Loucy (cell line): ENCODE data around the gene MTFR1L.

Experiments
- CTCF ChIP-seq: fragments of 200-600 bp; sonication (generic); conservative IDR thresholded peaks from 2 replicates; pipeline ENCODE4 v1.5.1; 2014; ENCODE audit warnings: mild to moderate bottlenecking, antibody characterized with exemption, low read length
- EZH2phosphoT487 ChIP-seq: fragments of 200-600 bp; IDR thresholded peaks from 2 replicates; pipeline ENCODE4 v1.6.1; 2018; ENCODE audit warnings: antibody characterized with exemption, mild to moderate bottlenecking, moderate library complexity, borderline replicate concordance

GRCh38 chr1:25815208-25816111, 4.3 kb upstream of the MTFR1L start:
- no peak for TF ChIP-seq EZH2phosphoT487
- TF ChIP-seq CTCF, result no peak
